ENCODE measurements around the gene DMWD.
"Not testable (repeated sequence)": the region's sequence is repeated elsewhere in the genome, so short reads cannot be mapped to it uniquely, and the experiment has no call there.

Gene DMWD

GRCh38 chr19:45769821-45770191 lies 22.8 kb downstream of the DMWD start:
- no peak for DNase-seq

DNA sequence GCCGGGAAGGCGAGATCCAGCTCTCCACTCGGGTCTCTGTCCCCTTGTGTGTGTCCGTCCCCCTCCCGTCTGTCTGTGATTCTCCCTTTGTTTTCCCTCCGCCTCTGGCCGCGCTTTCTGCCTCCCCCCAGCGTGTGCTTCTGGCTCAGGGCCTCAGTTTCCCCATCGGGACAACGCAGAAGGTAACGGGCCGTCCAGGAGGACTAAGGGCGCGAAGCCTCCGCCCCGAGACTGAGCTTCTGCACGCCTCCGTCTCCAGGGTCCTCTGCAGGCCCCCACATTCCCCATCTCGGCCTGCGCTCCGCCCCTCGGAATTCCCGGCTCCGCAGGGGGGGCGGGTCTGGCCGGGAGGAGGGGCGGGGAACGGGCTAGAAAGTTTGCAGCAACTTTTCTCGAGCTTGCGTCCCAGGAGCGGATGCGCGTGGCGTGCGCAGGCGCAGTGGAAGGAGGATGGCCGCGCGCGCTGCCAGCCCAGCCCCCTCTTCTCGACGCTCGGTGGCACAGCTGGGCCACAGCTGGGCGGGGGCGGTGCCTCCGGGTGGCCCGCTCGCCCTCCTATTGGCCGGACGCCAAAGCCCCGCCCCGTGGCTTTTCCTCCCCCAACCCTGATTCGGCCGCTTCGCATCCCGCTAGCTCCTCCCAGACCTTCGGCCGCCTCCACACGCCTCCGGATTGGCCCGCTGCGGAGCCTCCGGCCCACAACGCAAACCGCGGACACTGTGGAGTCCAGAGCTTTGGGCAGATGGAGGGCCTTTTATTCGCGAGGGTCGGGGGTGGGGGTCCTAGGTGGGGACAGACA lies 23.5 kb downstream of the DMWD start, which contains the start of gene SIX5:
Gene SIX5, minus strand, starts transcription at position 269 of the 799 bp plus-strand sequence. CDS start 408 bp downstream, outside the sequence.
- DNase-seq: peak; percentile 98

GRCh38 chr19:45768655-45768983 lies 24.0 kb downstream of the DMWD start:
- peak; percentile 34 for DNase-seq

GRCh38 chr19:45767881-45768654 lies 24.6 kb downstream of the DMWD start:
- peak; percentile 25 for DNase-seq

DNA sequence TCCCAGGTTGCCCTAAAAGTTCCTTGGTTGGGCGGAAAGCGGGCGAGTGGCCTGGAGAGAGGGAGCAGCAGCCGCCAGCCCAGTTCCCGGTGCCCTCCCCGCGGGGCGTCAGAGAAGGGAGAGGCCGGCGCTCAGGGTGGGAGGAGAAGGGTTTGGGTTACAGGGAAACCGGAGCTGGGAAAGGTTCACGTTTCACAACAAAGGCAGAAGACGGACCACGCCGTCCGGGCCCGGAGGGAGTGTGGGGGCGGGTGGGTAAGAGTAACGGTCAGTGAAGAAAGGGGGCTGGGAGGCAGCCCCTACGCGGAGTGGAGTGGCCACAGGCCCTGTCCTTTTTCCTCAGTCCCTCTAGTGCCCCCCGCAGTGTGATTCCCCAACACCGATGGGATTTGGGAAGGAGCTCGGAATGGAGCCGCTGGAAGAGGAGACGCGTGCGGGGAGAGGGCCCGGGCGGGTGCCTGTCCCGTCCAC lies 25.2 kb downstream of the DMWD start:
- DNase-seq: no peak

DNA sequence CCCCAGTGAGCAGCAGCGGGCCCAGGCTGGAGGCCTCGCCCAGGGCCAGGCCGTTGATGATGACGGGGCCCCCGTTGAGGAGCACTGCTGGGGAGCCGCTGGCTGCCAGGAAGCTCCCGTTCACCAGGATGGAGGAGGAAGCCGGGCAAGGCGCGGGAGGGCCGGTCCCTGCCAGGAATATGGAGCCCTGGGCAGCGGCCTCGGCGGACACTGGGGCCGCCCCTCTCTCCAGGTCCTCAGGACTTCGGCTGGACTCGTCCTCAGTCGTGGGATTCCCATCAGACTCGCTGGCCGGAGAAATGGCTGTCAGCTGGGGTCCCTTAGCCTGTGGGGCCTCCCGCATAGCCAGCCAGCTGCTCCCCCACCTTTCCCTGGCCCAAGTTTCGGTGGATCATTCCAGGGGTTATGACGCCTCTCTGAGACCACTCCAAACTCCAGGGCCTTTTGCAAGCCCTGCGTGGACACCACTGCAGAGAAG lies 25.7 kb downstream of the DMWD start:
- DNase-seq: no peak

GRCh38 chr19:45766296-45766868 lies 26.3 kb downstream of the DMWD start:
- DNase-seq: no peak

DNA sequence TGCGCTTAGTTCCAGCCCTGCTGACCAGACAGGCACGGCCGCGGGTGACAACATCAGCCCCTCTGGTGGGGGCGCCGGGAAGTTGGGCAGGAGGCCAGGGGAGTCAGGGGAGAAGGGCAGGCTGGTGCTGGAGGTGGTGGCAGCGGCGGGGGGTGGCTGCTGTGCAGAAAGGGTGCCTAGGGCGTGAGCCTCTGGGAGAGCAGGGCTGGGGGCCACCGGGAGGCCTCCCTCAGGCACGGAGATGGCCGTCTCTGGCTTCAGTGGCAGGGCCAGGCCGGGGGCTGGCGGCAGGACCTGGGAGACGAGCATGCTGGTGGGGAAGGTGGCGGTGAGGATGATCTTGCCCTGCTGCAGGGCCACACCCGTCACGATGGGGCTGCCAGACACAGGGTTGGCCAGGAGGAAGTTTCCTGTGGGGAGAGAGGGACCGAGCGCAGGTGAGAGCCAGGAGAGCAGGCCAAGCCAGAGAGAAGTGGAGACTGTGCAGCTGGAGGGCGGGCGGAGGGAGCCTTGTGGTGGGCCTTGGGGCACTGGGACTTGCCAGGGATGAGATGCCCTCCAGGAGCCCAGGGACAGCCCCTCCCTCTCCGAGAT lies 26.8 kb downstream of the DMWD start:
- DNase-seq: no peak

DNA sequence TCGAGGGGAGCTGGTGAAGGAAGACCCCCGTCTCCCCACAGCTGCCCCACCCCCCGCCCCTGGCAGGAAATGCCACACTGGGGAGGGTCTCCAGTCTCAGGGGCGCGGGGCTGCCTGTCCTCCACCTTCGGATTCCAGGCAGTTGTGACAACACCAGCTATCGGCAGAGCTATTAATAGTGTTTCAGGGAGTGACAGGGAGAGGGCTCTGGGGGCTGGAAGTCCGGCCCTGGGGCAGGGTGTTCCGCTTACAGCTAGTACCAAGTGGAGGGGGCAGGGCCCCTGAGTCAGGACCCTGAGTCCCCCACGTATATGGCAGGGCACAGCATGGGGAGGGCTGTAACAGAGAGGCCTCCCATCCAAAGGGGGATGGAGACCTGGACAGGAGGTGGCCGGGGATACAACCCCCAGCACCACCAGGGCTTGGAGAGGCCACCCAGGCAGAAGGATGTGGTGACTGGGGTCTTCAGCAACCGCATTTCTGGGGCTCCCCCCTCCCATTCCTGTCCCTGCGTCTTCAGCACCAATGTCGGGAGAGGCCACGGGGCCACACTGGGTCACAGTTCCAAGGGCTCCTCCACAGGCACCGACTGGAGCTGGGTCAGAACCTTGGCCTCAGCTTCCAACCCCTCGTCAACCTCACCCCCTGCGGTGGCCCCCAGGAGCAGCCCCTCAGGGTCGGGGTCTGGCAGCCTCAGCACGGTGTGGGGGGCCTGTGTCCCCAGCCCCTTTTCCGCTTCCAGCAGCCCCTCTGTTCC lies 27.5 kb downstream of the DMWD start:
- DNase-seq: no peak

DNA sequence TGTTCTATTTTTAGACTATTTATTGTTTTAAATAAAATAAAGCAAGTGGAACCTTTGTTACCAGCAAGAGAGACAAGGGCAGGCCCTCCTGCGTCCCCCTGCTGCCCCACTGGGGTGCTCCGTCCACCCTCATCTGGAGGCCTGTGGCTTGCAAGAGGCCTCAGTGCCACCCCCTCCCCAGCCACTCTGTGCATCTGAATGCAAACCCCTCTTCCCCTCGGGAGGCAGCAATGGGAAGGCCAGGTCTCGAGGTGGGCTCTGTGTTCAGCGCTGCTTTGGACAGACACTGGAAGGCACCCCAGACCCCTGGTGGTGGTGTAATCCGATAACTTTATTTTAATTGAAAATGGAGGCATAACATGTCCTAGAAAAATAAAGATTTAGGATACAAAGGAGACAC lies 28.2 kb downstream of the DMWD start:
- no peak for DNase-seq

DNA sequence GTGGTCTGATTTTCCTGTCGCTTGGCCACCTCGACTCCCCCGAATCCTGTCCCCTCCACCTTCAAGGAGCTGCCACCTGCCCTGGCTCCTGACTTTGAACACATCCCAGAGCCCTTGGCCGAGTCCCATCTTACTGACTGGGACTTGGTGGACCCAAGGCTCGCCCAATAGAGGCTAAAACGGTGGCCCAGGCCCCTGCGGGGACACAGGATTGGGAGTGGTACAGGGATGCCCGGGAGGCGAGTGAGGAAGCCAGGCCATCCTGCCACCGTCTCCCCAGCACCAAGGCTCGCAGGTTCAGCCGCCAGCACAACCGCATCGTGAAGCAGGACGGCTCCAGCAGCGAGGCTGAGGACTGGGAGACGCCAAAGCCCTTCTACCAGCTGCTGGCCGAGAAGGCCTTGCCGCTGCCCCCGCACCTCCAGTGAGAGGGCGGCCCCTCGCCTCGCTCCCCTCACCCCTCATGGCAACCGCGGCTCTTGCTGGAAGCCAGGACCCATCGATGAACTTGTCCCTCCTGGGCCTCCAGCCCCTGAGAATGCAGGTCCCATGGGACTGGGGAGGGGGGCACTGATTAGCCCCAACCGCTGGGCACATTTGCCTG lies 28.9 kb downstream of the DMWD start:
- DNase-seq: no peak

- DNase-seq: no peak
Observed at GRCh38 chr19:45762870-45763631, 29.6 kb downstream of the DMWD start.

DNA sequence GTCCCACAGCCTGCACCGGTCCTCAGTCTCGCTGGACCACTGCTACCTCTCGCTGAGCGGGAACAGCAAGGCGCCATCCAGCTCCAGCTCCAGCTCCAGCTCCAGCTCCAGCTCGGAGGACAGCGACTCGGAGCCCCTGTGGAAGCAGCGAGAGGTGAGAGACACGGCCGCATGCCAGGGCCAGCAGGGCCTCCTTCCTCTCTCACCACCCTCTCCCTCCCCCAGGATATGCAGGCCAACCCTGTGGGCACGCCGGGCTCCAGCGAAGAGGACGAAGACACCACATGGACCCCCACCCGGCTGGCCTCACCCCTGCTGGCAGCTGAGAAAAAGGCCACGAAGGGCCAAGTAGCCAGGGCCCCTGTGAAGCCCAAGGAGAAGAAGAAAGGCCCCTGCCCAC lies 30.9 kb downstream of the DMWD start:
- no peak for DNase-seq

DNA sequence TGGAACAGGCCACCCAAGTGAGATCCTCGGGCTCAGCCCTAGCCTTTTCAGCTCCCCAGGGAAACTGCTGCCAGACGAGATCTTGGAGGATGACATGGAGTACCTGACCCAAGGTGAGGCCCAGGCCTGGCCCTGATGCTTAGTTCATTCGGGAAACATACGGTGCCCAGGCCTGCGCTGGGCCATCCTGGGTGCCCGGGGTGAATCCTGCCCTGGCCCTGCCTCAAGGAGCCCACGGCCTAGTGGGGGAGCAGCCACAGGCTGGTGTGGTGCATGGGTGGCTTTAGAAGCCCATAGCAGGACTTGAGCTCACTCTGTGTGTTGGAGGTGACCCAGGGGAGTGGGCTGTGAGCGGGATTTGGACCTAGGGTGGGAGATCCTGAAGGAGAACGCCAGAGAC lies 33.7 kb downstream of the DMWD start:
- no peak for DNase-seq

DNA sequence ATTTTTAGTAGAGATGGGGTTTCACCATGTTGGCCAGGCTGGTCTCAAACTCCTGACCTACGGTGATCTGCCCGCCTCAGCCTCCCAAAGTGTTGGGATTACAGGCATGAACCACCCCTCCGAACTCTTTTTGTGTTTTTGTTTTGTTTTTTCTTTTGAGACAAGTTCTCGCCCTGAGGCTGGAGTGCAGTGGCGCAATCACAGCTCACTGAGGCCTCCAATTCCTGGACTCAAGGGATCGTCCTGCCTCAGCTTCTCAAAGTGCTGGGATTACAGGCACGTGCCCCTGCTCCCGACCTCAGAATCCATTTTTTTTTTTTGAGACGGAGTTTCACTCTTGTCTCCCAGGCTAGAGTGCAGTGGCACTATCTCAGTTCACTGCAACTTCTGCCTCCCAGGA lies 35.0 kb downstream of the DMWD start:
- no peak for DNase-seq

DNA sequence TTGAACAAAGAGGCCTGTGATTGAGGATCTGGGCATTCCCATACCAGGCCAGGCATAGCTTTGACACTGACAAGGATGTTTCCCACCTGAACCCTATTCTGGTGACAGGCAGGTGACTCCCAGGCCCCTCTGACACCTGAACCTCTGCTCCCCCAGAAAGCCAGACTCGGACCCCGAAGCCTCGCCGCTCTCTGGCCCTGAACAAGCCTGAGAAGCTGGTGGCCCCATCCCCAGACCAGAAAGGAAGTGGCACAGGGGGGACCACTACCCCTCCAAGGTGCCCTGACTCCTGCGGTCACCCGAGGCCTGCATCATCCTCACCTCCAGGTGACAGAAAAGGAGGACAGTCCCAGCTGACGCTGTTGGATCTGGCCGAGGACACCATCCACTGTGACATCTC lies 38.3 kb downstream of the DMWD start:
- no peak for DNase-seq

GRCh38 chr19:45753548-45753947 lies 39.1 kb downstream of the DMWD start:
- no peak for DNase-seq

GRCh38 chr19:45752639-45753038 lies 40.0 kb downstream of the DMWD start:
- no peak for DNase-seq

GRCh38 chr19:45751483-45751882 lies 41.2 kb downstream of the DMWD start:
- DNase-seq: not testable (repeated sequence)

DNA sequence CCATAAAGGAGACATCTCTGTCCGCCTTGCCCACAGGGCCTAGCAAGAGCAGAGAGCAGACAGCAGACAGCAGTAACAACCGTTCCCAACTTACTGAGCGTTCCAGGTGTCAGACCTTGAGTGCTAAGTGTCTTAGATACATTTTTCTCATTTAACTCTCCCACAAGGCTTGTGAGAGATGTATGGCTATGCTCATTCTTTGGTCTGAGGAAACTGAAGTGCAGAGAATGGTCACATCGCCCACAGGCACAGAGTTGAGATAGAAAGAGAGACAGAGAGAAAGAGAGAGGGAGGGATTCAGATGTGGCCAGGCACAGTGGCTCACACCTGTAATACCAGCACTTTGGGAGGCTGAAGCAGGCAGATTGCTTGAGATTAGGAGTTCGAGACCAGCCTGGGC lies 45.1 kb downstream of the DMWD start:
- DNase-seq: no peak

- no peak for DNase-seq
Observed at GRCh38 chr19:45746866-45747265, 45.8 kb downstream of the DMWD start.

All from activated CD4-positive, alpha-beta T cell treated with anti-CD3 and anti-CD28 coated beads, Interleukin-10, Interleukin-2, amounts not matched to agents 100 ng/mL and 50 ng/mL, durations not matched to agents 16 hours and 8 hours (primary cell).